K562 (cell line): ENCODE measurements around the gene SLC49A3. TPM values are rescaled to one million over a fixed set of nuclear protein-coding genes. Genes with fewer than 3 reads are reported as not detected.

Experiments
- ATAC-seq: fragments of 200-7000 bp; cut with Tn5 transposase; 3 replicates; pipeline ENCODE4 v1.9.1; 2020; ENCODE audit warnings: moderate library complexity
- BruUV-seq: library from RNA; stranded (reverse); fragments of 400-500 nt; replicated peaks from 2 replicates; lab custom pipeline; 2021; lab: Mats Ljungman, UMichigan
- CTCF ChIA-PET: fragments of 300-600 bp; formaldehyde crosslinking; extraction: SDS; loops from one replicate; lab custom pipeline; 2021; ENCODE audit warnings: low intra/inter-chr PET ratio; lab: Yijun Ruan, JAX
- POLR2A ChIA-PET: fragments of 300-600, 350-650 bp; sonication (Branson Sonifier 250); formaldehyde crosslinking; extraction: SDS; loops from one replicate; lab custom pipeline; 2021; ENCODE audit warnings: antibody characterized with exemption, inconsistent platforms; lab: Yijun Ruan, JAX
- DNase-seq, 4 experiments: peaks; one replicate each; pipeline versions ENCODE4 v3.0.0 to v3.0.0-alpha.2; 2011 to 2018; ENCODE audit warnings: low spot score in 3 of 4, mixed read lengths in 3 of 4; ENCODE audit errors: extremely low read depth in 1 of 4
- FAIRE-seq: peaks from 2 replicates; lab custom pipeline; 2011; peaks lifted over from hg19 to GRCh38; lab: Jason Lieb, UNC
- H2AFZ ChIP-seq: 2 replicates; pipeline ENCODE4 v1.6.0; 2011; ENCODE audit warnings: low read depth, low read length, control low read depth, inconsistent platforms
- H3K27ac ChIP-seq: fragments of 200-600 bp; 3 replicates; pipeline ENCODE4 v1.8.0; 2011; ENCODE audit warnings: low read depth, mild to moderate bottlenecking, control low read depth, inconsistent platforms, low read length, moderate library complexity, mixed read lengths; ENCODE audit errors: extremely low read depth
- H3K27me3 ChIP-seq, 2 experiments: fragments of 300-600 bp in 1 of 2; 2 replicates in 1 of 2; 3 replicates in 1 of 2; pipeline versions ENCODE4 v1.6.0 to v1.8.0; 2011; ENCODE audit warnings: inconsistent platforms in 2 of 2, low read length in 2 of 2, mild to moderate bottlenecking in 1 of 2, mixed read lengths in 1 of 2, moderate library complexity in 1 of 2; ENCODE audit not compliant: control insufficient read depth in 2 of 2, insufficient read depth in 2 of 2
- H3K36me3 ChIP-seq: fragments of 300-600 bp; 3 replicates; pipeline ENCODE4 v1.8.0; 2011; ENCODE audit warnings: mild to moderate bottlenecking, low read length, inconsistent platforms; ENCODE audit not compliant: control insufficient read depth, insufficient read depth
- H3K4me1 ChIP-seq, 2 experiments: fragments of 200-600 bp in 1 of 2; replicated peaks in 1 of 2; 2 replicates in 1 of 2; 3 replicates in 1 of 2; pipeline versions ENCODE4 v1.5.1 to v1.8.0; 2011; ENCODE audit warnings: inconsistent platforms in 2 of 2, low read length in 2 of 2, mild to moderate bottlenecking in 1 of 2, mixed read lengths in 1 of 2, moderate library complexity in 1 of 2; ENCODE audit not compliant: control insufficient read depth in 2 of 2, insufficient read depth in 2 of 2
- H3K4me2 ChIP-seq: 2 replicates; pipeline ENCODE4 v1.6.1; 2011; ENCODE audit warnings: low read length, control low read depth, inconsistent platforms, mixed read lengths; ENCODE audit not compliant: insufficient read depth
- H3K4me3 ChIP-seq: fragments of 200-600 bp; sonication (generic), shearing (Covaris generic); 2 replicates; pipeline ENCODE4 v1.5.1; 2016; ENCODE audit warnings: control low read depth, inconsistent platforms
- H3K79me2 ChIP-seq: fragments of 200-600 bp; 3 replicates; pipeline ENCODE4 v1.8.0; 2011; ENCODE audit warnings: low read length, inconsistent platforms; ENCODE audit not compliant: control insufficient read depth, insufficient read depth
- H3K9ac ChIP-seq, 2 experiments: 2 replicates each; pipeline versions ENCODE4 v1.6.0 to v1.6.1; 2011; ENCODE audit warnings: low read depth in 2 of 2, low read length in 2 of 2, control low read depth in 1 of 2, inconsistent platforms in 1 of 2, mild to moderate bottlenecking in 1 of 2, mixed read lengths in 1 of 2; ENCODE audit not compliant: insufficient read depth in 1 of 2
- H3K9me1 ChIP-seq: one replicate; pipeline ENCODE4 v1.6.0; 2011; ENCODE audit warnings: inconsistent platforms, mild to moderate bottlenecking, low read length, moderate library complexity; ENCODE audit not compliant: control insufficient read depth, insufficient read depth
- H3K9me3 ChIP-seq: replicated peaks from 2 replicates; pipeline ENCODE4 v1.5.1; 2011; ENCODE audit warnings: low read depth, low read length, inconsistent platforms; ENCODE audit not compliant: control insufficient read depth, insufficient read depth
- H4K20me1 ChIP-seq: replicated peaks from 2 replicates; pipeline ENCODE4 v1.6.1; 2011; ENCODE audit warnings: low read length, inconsistent platforms, mixed read lengths; ENCODE audit not compliant: control insufficient read depth, insufficient read depth
- MBD2 ChIP-seq: sonication (generic); IDR thresholded peaks from 2 replicates; pipeline ENCODE4 v1.6.1; 2016; ENCODE audit warnings: low read depth, borderline replicate concordance
- MED1 ChIP-seq: sonication (generic); formaldehyde crosslinking; IDR thresholded peaks from 2 replicates; pipeline ENCODE4 v1.8.1; 2023; ENCODE audit warnings: missing genetic modification reagents, borderline replicate concordance
- NFATC3 ChIP-seq: fragments of 450-650 bp; IDR thresholded peaks from 2 replicates; pipeline ENCODE4 v1.6.1; 2017; ENCODE audit warnings: mild to moderate bottlenecking
- NFE2 ChIP-seq: IDR thresholded peaks from 2 replicates; pipeline ENCODE4 v1.6.1; 2014; ENCODE audit warnings: antibody characterized with exemption, low read depth
- NONO ChIP-seq, 2 experiments: fragments of 200-400 bp in 1 of 2; fragments of 450-650 bp in 1 of 2; formaldehyde crosslinking in 1 of 2; IDR thresholded peaks; 2 replicates each; pipeline ENCODE4 v1.6.1; 2017; ENCODE audit warnings: low read depth in 2 of 2, mild to moderate bottlenecking in 2 of 2, moderate library complexity in 2 of 2, low read length in 1 of 2
- SMAD4 ChIP-seq: fragments of 250-450 bp; sonication (Bioruptor Pico); conservative IDR thresholded peaks from 2 replicates; pipeline ENCODE4 v1.8.0; 2021; ENCODE audit warnings: inconsistent platforms, mild to moderate bottlenecking, moderate library complexity
- SRSF9 ChIP-seq: fragments of 200-400 bp; formaldehyde crosslinking; IDR thresholded peaks from 2 replicates; pipeline ENCODE4 v1.6.1; 2017; ENCODE audit warnings: low read depth, low read length, borderline replicate concordance
- ZNF146 ChIP-seq: IDR thresholded peaks from one replicate; pipeline ENCODE4 v1.6.1; 2018; ENCODE audit warnings: missing compliant biosample characterization; ENCODE audit not compliant: unreplicated experiment
- ZNF57 ChIP-seq: fragments of 450-650 bp; formaldehyde crosslinking; IDR thresholded peaks from 2 replicates; pipeline ENCODE4 v1.4.0; 2020; ENCODE audit warnings: mild to moderate bottlenecking, moderate library complexity
- ZNF584 ChIP-seq: fragments of 200-800 bp; sonication (Bioruptor generic); IDR thresholded peaks from 2 replicates; pipeline ENCODE4 v1.6.1; 2016; ENCODE audit warnings: low read depth, mild to moderate bottlenecking, missing genetic modification characterization, missing compliant biosample characterization
- ZNF699 ChIP-seq: fragments of 250-450 bp; sonication (Bioruptor Pico); IDR thresholded peaks from 2 replicates; pipeline ENCODE4 v1.8.0; 2021; ENCODE audit warnings: mild to moderate bottlenecking, moderate library complexity; ENCODE audit not compliant: insufficient replicate concordance
- ZNF707 ChIP-seq: fragments of 250-450 bp; sonication (Bioruptor Pico); conservative IDR thresholded peaks from 2 replicates; pipeline ENCODE4 v1.8.0; 2022; ENCODE audit warnings: inconsistent platforms, mild to moderate bottlenecking, moderate library complexity
- ZNF76 ChIP-seq: fragments of 250-450 bp; sonication (Bioruptor Pico); IDR thresholded peaks from 2 replicates; pipeline ENCODE4 v1.4.0; 2020; ENCODE audit warnings: mild to moderate bottlenecking, moderate library complexity, borderline replicate concordance
- ZNF77 ChIP-seq: fragments of 250-450 bp; sonication (Bioruptor Pico); IDR thresholded peaks from 2 replicates; pipeline ENCODE4 v1.5.0; 2020
- ZNF830 ChIP-seq: fragments of 250-450 bp; sonication (Bioruptor Pico); IDR thresholded peaks from 2 replicates; pipeline ENCODE4 v1.5.0; 2021; ENCODE audit warnings: mild to moderate bottlenecking
- WGBS: fragments of 100-300 bp; shearing (Covaris generic); methylation state at CpG from one replicate; pipeline ENCODE4 v1.1.6; 2016; ENCODE audit warnings: low coverage, mixed read lengths; ENCODE audit not compliant: insufficient coverage; ENCODE audit errors: missing lambda C conversion rate; 5-methylcytosine and 5-hydroxymethylcytosine counted together
- in situ Hi-C: fragments of 300-500 bp; cut with MboI; formaldehyde crosslinking; loops from 4 replicates; pipeline ENCODE4 v1.15.0; 2018; ENCODE audit warnings: inconsistent platforms, mixed read lengths
- intact Hi-C: fragments of 100-400 bp; cut with micrococcal nuclease; formaldehyde crosslinking; loops from 2 replicates; pipeline ENCODE4 v1.14.2; 2022
- polyA plus RNA-seq, 8 experiments: library from polyadenylated mRNA; depleted of rRNA in 4 of 8; stranded (reverse) in 5 of 8; unstranded in 3 of 8; fragments of >200 nt; fragmentation: Nextera tagmentation in 2 of 8; fragmentation: Illumina TruSeq in 1 of 8; extraction: Ambion mirVana in 2 of 8; extraction: Trizol in 1 of 8; gene quantifications; 2 replicates each; pipeline versions ENCODE4 v1.2.1 to v1.2.3, GENCODE V29; 2011 to 2014; ENCODE audit warnings: inconsistent platforms in 1 of 8, missing spikeins in 1 of 8
- total RNA-seq, 7 experiments: library from RNA; depleted of rRNA in 6 of 7; stranded (reverse); fragments of >200 nt in 6 of 7; fragmentation: Illumina TruSeq in 2 of 7; extraction: Trizol in 2 of 7; gene quantifications; 2 replicates each; pipeline versions ENCODE4 v1.2.1 to v1.2.3, GENCODE V29; 2011 to 2021; ENCODE audit warnings: low replicate concordance in 1 of 7
- TF ChIP-seq, protein P1 (sequence below): fragments of 450-650 bp; IDR thresholded peaks from 2 replicates; pipeline ENCODE4 v1.7.1; 2018; ENCODE audit warnings: mild to moderate bottlenecking, low read depth; ENCODE audit not compliant: partially characterized antibody
- TF ChIP-seq, protein P2 (sequence below), 2 experiments: fragments of 450-650 bp; IDR thresholded peaks; 2 replicates each; pipeline ENCODE4 v1.6.1; 2016

SLC49A3 gene
- total and polyA plus RNA-seq, 9 of the 15 experiments (the other 6 are each of a cell fraction or from before 2014, with no cell fraction given) = 0.24 to 0.41 TPM; not detected in 7

- ATAC-seq (no peak), DNase-seq (no peak), FAIRE-seq (no peak)
- Histone ChIP-seq H3K36me3 (no peaks in the 10 kb centered on the region), H3K4me1 (peaks cover 0 to 69% of the 10 kb centered on the region in 2 experiments; a peak in 2 of 5 replicates), H3K27ac (no peak overlapping the region), H3K4me3 (no peak overlapping the region), H3K4me2 (no peak overlapping the region), H3K9ac (no peak overlapping the region; a peak in 1 of 4 replicates), H2AFZ (no peak overlapping the region), H3K27me3 (peaks cover 35 to 82% of the 10 kb centered on the region in 2 experiments; a peak in 4 of 5 replicates), H3K9me1 (no peaks in the 10 kb centered on the region), H3K79me2 (no peaks in the 10 kb centered on the region), H3K9me3 (no peaks in the 10 kb centered on the region), H4K20me1 (no peaks in the 10 kb centered on the region)
- POLR2A ChIA-PET = interaction anchor here (0.7 kb wide), 1 partner anchor 34 kb away, joined by 4 read pairs; no protein-coding TSS in a partner anchor
- BruUV-seq = no TSS peak
- CTCF ChIA-PET = no interaction called here
- 17% methylated on average over 20 of the region's 24 CpGs for WGBS
- intact Hi-C loops = no loop called here
- no peak for TF ChIP-seq ZNF699 (CRISPR knock-in tag)
- TF ChIP-seq ZNF830 (CRISPR knock-in tag) = no peak
- TF ChIP-seq, protein P1, sequence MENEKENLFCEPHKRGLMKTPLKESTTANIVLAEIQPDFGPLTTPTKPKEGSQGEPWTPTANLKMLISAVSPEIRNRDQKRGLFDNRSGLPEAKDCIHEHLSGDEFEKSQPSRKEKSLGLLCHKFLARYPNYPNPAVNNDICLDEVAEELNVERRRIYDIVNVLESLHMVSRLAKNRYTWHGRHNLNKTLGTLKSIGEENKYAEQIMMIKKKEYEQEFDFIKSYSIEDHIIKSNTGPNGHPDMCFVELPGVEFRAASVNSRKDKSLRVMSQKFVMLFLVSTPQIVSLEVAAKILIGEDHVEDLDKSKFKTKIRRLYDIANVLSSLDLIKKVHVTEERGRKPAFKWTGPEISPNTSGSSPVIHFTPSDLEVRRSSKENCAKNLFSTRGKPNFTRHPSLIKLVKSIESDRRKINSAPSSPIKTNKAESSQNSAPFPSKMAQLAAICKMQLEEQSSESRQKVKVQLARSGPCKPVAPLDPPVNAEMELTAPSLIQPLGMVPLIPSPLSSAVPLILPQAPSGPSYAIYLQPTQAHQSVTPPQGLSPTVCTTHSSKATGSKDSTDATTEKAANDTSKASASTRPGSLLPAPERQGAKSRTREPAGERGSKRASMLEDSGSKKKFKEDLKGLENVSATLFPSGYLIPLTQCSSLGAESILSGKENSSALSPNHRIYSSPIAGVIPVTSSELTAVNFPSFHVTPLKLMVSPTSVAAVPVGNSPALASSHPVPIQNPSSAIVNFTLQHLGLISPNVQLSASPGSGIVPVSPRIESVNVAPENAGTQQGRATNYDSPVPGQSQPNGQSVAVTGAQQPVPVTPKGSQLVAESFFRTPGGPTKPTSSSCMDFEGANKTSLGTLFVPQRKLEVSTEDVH = no peak
- no peak for TF ChIP-seq ZNF76 (CRISPR knock-in tag)
- TF ChIP-seq ZNF77 (CRISPR knock-in tag) = no peak
- TF ChIP-seq ZNF707 (CRISPR knock-in tag) = no peak
- TF ChIP-seq ZNF146 (CRISPR knock-in tag) = no peak
- no peak for TF ChIP-seq MBD2
- no peak for TF ChIP-seq NONO (IDR thresholded peaks at IDR 0.05; ENCODE audit: low read depth in 2 of 2, low read length in 1 of 2)
- TF ChIP-seq, protein P2, sequence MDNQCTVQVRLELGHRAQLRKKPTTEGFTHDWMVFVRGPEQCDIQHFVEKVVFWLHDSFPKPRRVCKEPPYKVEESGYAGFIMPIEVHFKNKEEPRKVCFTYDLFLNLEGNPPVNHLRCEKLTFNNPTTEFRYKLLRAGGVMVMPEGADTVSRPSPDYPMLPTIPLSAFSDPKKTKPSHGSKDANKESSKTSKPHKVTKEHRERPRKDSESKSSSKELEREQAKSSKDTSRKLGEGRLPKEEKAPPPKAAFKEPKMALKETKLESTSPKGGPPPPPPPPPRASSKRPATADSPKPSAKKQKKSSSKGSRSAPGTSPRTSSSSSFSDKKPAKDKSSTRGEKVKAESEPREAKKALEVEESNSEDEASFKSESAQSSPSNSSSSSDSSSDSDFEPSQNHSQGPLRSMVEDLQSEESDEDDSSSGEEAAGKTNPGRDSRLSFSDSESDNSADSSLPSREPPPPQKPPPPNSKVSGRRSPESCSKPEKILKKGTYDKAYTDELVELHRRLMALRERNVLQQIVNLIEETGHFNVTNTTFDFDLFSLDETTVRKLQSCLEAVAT (IDR thresholded peaks at IDR 0.05) = no peak
- TF ChIP-seq NFE2 = no peak
- TF ChIP-seq NFATC3 = no peak
- TF ChIP-seq ZNF584 (CRISPR knock-in tag) = no peak
- no peak for TF ChIP-seq MED1 (CRISPR knock-in tag)
- no peak for TF ChIP-seq SRSF9
- no peak for TF ChIP-seq SMAD4 (CRISPR knock-in tag)
- no peak for TF ChIP-seq ZNF57 (CRISPR knock-in tag)
- in situ Hi-C loops = no loop called here
Measured at GRCh38 chr4:651884-652642, 36.9 kb downstream of the SLC49A3 start.
